Gastroesophageal sphincter (tissue), 3 donors: Measurements from ENCODE around the gene ETV4.

Experiments used
- CTCF ChIP-seq, 4 experiments: fragments of 200-600 bp in 2 of 4; fragments of 450-650 bp in 2 of 4; sonication (generic) in 1 of 4; IDR thresholded peaks; one replicate each; pipeline ENCODE4 v1.5.1; 2017 to 2019; ENCODE audit warnings: antibody characterized with exemption in 4 of 4, mild to moderate bottlenecking in 2 of 4, moderate library complexity in 2 of 4
- EP300 ChIP-seq: sonication (generic); formaldehyde crosslinking; IDR thresholded peaks from one replicate; pipeline ENCODE4 v1.6.1; 2017; ENCODE audit warnings: antibody characterized with exemption, mild to moderate bottlenecking
- POLR2AphosphoS5 ChIP-seq: sonication (generic); formaldehyde crosslinking; IDR thresholded peaks from one replicate; pipeline ENCODE4 v1.6.1; 2017; ENCODE audit warnings: antibody characterized with exemption

- TF ChIP-seq CTCF (IDR thresholded peaks at IDR 0.05) (no peak), POLR2AphosphoS5 (no peak), EP300 (no peak)
These were observed 1.0 kb upstream of the ETV4 start for GRCh38 chr17:43547189-43547550.
